ENCODE results near the gene FZD7.

Gene FZD7

DNA sequence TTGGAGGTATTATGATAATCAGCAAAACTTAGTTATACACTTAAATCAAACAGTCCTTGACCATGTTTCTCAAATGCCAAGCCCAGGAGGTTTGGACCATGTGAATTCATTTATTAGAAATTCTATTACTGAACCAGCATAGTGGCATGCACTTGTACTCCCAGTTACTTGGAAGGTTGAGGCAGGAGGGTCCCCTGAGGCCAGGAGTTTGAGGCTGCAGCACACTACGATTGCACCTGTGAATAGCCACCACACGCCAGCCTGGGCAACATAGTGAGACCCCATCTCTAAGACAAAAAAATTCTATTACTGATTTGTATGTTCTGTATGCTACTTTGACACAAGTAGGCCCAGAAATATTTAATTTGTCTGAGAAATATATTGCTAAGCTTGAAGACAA, 43.6 kb upstream of the FZD7 start:
- H3K27ac ChIP-seq = no peak overlapping the region
- POLR2A ChIA-PET (ENCODE audit: low non-redundant PET) = no interaction called here
- DNase-seq (ENCODE audit: low spot score) = no peak
- CTCF ChIA-PET = interaction anchor here (0.6 kb wide), 1 partner anchor 21 kb away, joined by 4 read pairs; no protein-coding TSS in a partner anchor
- TF ChIP-seq, protein P1, sequence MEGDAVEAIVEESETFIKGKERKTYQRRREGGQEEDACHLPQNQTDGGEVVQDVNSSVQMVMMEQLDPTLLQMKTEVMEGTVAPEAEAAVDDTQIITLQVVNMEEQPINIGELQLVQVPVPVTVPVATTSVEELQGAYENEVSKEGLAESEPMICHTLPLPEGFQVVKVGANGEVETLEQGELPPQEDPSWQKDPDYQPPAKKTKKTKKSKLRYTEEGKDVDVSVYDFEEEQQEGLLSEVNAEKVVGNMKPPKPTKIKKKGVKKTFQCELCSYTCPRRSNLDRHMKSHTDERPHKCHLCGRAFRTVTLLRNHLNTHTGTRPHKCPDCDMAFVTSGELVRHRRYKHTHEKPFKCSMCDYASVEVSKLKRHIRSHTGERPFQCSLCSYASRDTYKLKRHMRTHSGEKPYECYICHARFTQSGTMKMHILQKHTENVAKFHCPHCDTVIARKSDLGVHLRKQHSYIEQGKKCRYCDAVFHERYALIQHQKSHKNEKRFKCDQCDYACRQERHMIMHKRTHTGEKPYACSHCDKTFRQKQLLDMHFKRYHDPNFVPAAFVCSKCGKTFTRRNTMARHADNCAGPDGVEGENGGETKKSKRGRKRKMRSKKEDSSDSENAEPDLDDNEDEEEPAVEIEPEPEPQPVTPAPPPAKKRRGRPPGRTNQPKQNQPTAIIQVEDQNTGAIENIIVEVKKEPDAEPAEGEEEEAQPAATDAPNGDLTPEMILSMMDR (conservative IDR thresholded peaks at IDR 0.05; ENCODE audit: low read depth) = no peak

DNA sequence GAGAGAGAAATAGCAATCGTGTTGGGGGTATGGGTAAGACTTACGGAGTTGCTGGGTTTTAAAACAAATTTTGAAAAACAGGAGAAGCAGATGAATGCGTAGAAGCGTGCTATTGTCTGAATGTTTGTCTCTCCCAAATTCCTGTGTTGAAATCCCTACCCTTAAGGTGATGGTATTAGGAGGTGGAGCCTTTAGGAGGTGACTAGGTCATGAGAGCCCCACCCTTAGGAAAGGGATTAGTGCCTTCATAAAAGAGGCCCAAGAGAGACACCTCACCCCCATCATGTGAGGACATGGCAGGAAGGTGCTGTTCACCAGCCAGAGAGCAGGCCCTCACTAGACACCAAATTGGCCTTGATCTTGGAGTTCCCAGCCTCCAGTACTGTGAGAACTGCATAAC, 40.7 kb upstream of the FZD7 start:
- DNase-seq (ENCODE audit: low spot score) = no peak
- H3K27ac ChIP-seq = no peak overlapping the region
- TF ChIP-seq, protein P1 (conservative IDR thresholded peaks at IDR 0.05; ENCODE audit: low read depth) = no peak
- CTCF ChIA-PET = no interaction called here
- POLR2A ChIA-PET (ENCODE audit: low non-redundant PET) = no interaction called here

DNA sequence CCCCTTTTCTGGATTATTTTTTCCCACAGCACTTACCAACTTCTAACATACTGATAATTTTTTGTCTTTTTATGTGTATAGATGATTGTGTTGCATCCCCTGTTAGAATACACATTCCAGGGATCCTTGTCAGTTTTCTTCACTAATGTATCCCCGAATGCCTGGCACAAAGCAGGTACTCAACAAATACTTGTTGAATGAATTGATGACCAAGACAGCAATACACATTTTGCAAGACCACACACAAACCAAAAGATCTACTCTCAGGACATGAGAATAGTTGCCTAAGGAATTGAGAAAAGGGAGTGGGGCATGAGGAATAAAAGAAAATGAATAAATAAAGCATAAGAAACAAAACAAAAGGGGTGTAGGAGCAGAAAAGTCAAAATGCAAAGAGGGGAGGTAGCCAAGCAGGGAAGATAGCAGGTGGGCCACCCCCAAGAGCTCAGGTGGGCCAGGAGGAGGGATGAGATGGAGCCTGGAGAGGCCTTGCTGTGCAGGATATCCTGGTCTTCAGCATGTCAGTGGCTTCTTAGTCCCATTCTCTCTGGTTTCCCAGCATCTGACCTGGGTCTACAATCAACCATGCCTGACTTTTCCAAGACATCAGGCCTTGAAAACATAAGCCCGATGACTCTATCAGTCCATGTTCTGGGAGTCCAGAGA, 38.5 kb upstream of the FZD7 start:
- H3K27ac ChIP-seq = no peak overlapping the region
- DNase-seq (ENCODE audit: low spot score) = no peak
- ChIA-PET CTCF (no interaction called here), POLR2A (ENCODE audit: low non-redundant PET) (no interaction called here)
- TF ChIP-seq, protein P1 (conservative IDR thresholded peaks at IDR 0.05; ENCODE audit: low read depth) = no peak

DNA sequence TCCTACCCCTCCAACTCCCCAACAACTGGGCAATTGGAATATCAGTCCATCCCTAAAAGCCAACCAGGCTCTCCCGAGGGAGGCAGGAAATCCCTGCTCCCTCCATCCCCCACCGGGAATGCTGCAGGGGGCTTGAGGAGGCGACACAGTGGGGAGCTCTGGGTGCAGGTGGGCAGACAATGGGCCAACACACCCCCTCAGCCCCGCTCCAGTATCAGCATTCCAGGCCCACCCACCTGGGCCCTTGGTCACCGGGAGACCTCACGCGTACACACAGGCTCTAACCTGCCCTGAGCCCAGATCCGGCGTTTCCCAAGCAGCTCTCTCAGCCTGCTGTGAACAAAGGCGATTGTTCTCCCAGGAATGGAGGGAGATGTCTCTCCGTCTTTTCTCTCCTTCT, 37.6 kb upstream of the FZD7 start:
- TF ChIP-seq, protein P1 (conservative IDR thresholded peaks at IDR 0.05; ENCODE audit: low read depth) = no peak
- POLR2A ChIA-PET (ENCODE audit: low non-redundant PET) = no interaction called here
- peak; percentile 38 for DNase-seq (ENCODE audit: low spot score)
- CTCF ChIA-PET = no interaction called here
- no peak overlapping the region for H3K27ac ChIP-seq

DNA sequence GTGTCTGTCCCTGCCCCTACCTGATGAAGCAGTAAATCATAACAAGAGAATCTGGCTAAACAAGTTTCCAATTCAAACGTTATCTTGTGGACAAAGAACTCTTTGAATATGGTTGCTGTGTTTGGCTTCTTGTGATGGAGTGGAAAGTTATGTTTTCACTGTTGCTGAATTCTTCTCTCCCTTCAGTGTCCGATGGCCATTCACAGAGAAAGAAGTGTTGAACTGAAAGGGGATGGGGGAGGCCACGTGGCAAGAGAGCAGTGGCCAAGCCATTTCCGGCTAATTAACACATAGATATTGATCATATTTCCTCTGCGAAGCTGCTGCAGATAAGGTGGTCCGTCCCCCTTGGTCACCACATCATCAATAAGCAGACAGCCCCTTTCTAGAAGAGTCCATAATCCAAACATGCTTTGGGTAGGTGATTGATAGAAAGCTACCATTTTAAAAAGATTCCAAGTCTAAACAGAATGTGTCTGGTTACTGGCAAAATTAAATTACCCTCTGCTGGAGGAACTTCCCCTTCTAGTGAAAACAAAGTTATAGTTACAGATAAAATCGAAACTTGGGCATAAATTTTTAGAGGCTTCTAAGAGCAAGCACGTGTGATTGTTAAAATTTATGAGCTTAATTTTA, 36.9 kb upstream of the FZD7 start:
- DNase-seq (ENCODE audit: low spot score) = peak; percentile 31
- TF ChIP-seq, protein P1 (conservative IDR thresholded peaks at IDR 0.05; ENCODE audit: low read depth) = no peak
- POLR2A ChIA-PET (ENCODE audit: low non-redundant PET) = no interaction called here
- CTCF ChIA-PET = no interaction called here
- H3K27ac ChIP-seq = no peak overlapping the region

DNA sequence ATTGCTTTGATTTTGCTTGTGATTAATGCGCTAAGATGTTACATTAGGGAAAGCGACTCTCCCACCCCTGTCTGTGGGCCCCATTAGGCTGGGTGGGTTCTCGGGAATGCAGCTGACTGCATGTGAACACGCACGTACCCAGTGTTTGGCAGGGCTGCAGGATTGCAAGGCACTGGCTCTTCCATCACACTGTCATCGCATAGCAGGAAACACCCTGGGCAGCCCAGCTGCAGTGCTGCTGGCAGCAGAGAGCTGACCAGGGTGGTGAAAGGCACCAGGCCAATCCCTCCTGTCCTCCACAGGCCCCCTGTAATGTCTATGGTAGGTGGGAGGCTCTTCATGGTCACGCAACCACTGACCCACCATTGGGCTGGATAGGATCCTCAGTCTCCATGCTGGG, 34.4 kb upstream of the FZD7 start:
- POLR2A ChIA-PET (ENCODE audit: low non-redundant PET) = no interaction called here
- DNase-seq (ENCODE audit: low spot score) = no peak
- CTCF ChIA-PET = no interaction called here
- no peak overlapping the region for H3K27ac ChIP-seq
- TF ChIP-seq, protein P1 (conservative IDR thresholded peaks at IDR 0.05; ENCODE audit: low read depth) = no peak

Data from RWPE1 (cell line).